ENCODE results near the gene FLT3. TPM values are rescaled to one million over a fixed set of nuclear protein-coding genes. Genes with fewer than 3 reads are reported as not detected.
A peak's percentile ranks its signal among the peaks of the same experiment; 100 is the strongest.

The FLT3 gene
- total and polyA plus RNA-seq, 3 donors from 2014 or later, result 1.8 to 2.5 (median 2.4) TPM

DNA sequence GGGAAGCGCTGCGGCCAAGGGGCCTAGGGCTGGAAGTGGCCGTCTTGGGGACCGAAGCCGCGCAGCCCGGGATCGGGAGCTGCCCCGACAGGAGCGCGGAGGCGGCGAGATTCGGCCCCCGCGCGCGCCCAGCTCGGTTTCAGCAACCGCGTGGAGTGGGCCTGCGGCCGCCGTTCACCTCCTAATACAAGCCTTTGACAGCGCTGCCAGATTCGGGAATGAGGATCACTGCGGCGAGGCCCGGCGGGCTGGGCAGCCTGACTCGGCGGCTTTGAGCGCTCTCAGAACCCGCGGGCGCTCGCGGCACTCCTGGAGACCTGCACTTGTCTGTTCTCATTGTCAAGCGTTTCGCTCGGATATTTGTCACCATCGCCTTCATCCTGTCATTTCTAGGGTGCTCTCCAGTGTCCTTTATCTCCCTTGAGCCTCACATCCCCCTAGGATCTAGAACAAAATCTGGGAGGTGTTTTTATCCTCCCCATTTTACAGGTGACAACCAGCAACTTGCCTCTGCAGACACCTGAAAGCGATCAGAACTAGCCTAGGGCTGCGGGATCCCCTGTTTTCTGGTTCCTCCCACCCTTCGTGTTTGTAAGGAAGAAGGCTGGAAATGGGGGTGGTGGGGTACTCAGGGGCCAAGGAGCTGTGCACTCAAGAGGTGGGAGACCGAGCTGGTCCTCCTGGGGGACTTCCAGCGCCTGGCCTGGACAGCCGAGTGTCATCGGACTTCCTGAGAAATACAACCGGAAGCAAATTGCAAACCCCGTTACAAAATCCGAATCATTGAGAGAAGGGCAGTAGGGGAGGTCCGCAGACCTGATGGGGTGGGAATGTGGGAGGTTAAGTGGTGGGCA is 129.8 kb downstream of the FLT3 start:
- intact Hi-C loops (cut with DNase I; ENCODE audit: low total_unique reads), result no loop called here
- no peak for DNase-seq

DNA sequence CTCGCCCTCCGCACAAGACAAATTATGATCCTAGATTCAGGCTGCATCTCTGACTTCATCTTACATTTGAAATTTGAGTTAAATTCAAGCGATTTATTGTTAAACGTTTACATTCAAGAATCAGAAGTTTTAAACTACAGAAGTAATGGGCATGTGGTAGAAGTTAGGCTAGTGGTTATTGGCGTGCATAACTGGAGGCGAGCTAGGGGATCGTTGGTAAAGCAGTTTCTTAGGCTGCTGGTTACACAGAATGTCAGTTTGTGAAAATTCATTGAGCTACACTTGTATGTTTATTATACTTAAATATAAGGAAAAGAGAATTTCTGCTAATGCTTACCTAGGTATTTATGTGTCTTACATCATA is 130.5 kb downstream of the FLT3 start:
- no peak for DNase-seq
- no peaks in the 10 kb centered on the region for H3K36me3 ChIP-seq (ENCODE audit: low read depth, missing control alignments)
- intact Hi-C loops (cut with DNase I; ENCODE audit: low total_unique reads), result no loop called here
- no peaks in the 10 kb centered on the region for H3K9me3 ChIP-seq
- no peak overlapping the region for H3K4me3 ChIP-seq
- no peak overlapping the region for H3K27ac ChIP-seq
- TF ChIP-seq, protein P1, sequence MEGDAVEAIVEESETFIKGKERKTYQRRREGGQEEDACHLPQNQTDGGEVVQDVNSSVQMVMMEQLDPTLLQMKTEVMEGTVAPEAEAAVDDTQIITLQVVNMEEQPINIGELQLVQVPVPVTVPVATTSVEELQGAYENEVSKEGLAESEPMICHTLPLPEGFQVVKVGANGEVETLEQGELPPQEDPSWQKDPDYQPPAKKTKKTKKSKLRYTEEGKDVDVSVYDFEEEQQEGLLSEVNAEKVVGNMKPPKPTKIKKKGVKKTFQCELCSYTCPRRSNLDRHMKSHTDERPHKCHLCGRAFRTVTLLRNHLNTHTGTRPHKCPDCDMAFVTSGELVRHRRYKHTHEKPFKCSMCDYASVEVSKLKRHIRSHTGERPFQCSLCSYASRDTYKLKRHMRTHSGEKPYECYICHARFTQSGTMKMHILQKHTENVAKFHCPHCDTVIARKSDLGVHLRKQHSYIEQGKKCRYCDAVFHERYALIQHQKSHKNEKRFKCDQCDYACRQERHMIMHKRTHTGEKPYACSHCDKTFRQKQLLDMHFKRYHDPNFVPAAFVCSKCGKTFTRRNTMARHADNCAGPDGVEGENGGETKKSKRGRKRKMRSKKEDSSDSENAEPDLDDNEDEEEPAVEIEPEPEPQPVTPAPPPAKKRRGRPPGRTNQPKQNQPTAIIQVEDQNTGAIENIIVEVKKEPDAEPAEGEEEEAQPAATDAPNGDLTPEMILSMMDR (IDR thresholded peaks at IDR 0.05), result no peak
- TF ChIP-seq POLR2A (IDR thresholded peaks at IDR 0.05), result no peak
- WGBS, 2 donors, result 8 to 11% methylated on average over 7 of the region's 7 CpGs
- H3K4me1 ChIP-seq, result peaks cover 6% of the 10 kb centered on the region
- no peaks in the 10 kb centered on the region for H3K27me3 ChIP-seq

More for the DNA sequence above, 129.8 kb downstream of the FLT3 start:
- 7 to 9% methylated on average over 19 to 51 of the region's 53 CpGs for WGBS, 2 donors
- Histone ChIP-seq H3K27me3 (no peaks in the 10 kb centered on the region), H3K36me3 (ENCODE audit: low read depth, missing control alignments) (no peaks in the 10 kb centered on the region), H3K27ac (no peak overlapping the region), H3K9me3 (no peaks in the 10 kb centered on the region), H3K4me3 (no peak overlapping the region), H3K4me1 (peaks cover 8% of the 10 kb centered on the region)
- TF ChIP-seq, protein P1 (IDR thresholded peaks at IDR 0.05), result no peak
- TF ChIP-seq POLR2A (IDR thresholded peaks at IDR 0.05), result no peak

DNA sequence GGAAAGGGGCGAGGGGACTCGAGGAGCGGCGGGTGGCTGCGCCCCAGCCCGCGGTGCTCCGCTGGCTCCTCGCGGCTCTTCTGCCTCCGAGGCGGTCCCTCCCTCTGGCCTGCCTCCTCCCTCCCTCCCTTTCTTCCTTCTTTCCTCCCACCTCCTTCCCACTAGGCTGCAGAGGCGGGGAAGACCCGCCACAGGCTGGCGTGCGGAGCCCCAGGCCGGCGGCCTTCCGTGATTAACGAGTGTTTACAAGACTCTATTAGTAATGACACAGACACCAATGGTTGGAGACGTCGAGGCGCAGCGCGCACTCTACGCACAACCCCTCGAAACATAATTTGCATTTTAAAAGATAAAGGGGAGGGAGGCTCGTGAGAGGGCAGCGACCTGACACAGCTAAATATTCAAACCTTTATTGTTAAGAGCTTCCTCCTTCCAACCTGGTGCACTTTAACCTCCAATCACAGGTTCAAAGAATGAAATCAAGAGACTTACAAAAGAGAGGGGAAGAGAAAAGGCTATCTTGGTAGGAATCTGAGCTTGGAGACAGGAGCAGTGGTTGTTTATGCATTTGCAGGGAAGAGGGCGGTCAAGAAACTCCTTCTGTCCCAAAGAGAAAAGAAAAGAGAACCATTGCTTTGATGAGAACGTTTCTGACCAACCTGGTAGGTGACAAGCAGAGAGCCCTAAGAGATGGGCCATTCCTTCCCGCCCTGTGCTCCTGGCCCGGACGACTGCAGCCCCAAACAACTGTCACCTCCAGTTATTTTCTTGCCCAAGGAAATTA is 131.1 kb downstream of the FLT3 start, which contains the start of gene CDX2:
TSS of gene CDX2 (minus strand) at position 234 of the 784 bp plus-strand sequence. CDS start 309 bp downstream, outside the sequence.
- 2 to 5% methylated on average over 30 to 34 of the region's 34 CpGs for WGBS, 2 donors
- TF ChIP-seq, protein P1 (IDR thresholded peaks at IDR 0.05), result no peak
- TF ChIP-seq POLR2A (IDR thresholded peaks at IDR 0.05), result no peak
- Histone ChIP-seq H3K4me3 (peak within 1 kb of the TSS in 1 of 2 donors; percentile 18), H3K9me3 (no peaks in the 10 kb centered on the region), H3K36me3 (ENCODE audit: low read depth, missing control alignments) (no peaks in the 10 kb centered on the region), H3K27me3 (no peaks in the 10 kb centered on the region), H3K27ac (no peak within 1 kb of the TSS), H3K4me1 (peaks cover 6% of the 10 kb centered on the region)
- DNase-seq, result no peak
- intact Hi-C loops (cut with DNase I; ENCODE audit: low total_unique reads), result no loop called here

DNA sequence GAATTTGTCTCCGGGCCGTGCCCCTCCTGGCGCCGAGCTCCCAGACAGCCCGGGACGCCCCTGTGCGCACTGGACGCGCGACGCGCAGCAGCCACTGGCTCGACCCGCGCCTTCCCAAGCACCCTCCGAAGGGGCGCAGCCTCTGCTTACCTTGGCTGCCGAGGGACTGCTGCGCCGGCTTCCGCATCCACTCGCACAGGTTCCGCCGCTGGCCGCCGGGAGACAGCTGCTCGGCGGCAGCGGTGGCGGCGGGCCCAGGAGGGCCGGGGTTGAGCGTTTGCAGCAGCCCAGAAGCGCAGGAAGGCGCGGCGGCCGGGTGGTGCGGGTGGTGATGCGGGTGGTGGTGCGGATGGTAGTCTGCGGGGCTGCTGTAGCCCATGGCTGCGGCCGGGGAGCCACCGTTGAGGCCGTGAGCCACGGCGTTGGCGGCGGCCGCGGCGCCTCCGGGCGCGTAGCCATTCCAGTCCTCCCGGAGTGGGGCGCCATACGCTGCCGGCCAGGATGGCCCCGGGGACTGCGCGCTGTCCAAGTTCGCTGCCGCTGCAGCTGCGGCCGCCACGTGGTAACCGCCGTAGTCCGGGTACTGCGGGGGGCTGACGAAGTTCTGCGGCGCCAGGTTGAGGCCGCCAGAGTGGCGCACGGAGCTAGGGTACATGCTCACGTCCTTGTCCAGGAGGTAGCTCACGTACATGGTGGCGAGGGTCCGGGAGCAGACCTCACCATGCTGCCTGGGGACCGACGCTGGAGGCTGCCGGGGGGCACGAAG is 131.9 kb downstream of the FLT3 start:
- Histone ChIP-seq H3K4me1 (peaks cover 6% of the 10 kb centered on the region), H3K36me3 (ENCODE audit: low read depth, missing control alignments) (no peaks in the 10 kb centered on the region), H3K4me3 (peak overlapping the region in 1 of 2 donors; percentile 18), H3K27me3 (no peaks in the 10 kb centered on the region), H3K27ac (no peak overlapping the region), H3K9me3 (no peaks in the 10 kb centered on the region)
- intact Hi-C loops (cut with DNase I; ENCODE audit: low total_unique reads), result no loop called here
- WGBS, 2 donors, result 0 to 2% methylated on average over 9 to 24 of the region's 86 CpGs
- TF ChIP-seq POLR2A (IDR thresholded peaks at IDR 0.05), result no peak
- TF ChIP-seq, protein P1 (IDR thresholded peaks at IDR 0.05), result no peak
- no peak for DNase-seq

All from testis (tissue), 3 donors.